GM23338 (cell line): ENCODE measurements around the gene TRIM71. TPM values are rescaled to one million over a fixed set of nuclear protein-coding genes. Genes with fewer than 3 reads are reported as not detected.

Experiments used
- ATAC-seq: fragments of 200-7000 bp; cut with Tn5 transposase; 3 replicates; pipeline ENCODE4 v1.9.1; 2020
- DNase-seq: peaks from one replicate; pipeline ENCODE4 v3.0.0-alpha.2; 2015; ENCODE audit warnings: low spot score
- H2AFZ ChIP-seq: fragments of 200-600 bp; sonication (generic); 2 replicates; pipeline ENCODE4 v1.8.0; 2016; ENCODE audit warnings: antibody characterized with exemption, mild to moderate bottlenecking, moderate library complexity
- H3F3A ChIP-seq: fragments of 200-600 bp; sonication (generic); replicated peaks from 2 replicates; pipeline ENCODE4 v1.8.0; 2017; ENCODE audit warnings: antibody characterized with exemption, mixed run types, low read depth
- H3K27ac ChIP-seq: fragments of 200-600 bp; sonication (generic); 2 replicates; pipeline ENCODE4 v1.6.1; 2016; ENCODE audit warnings: low read depth
- H3K27me3 ChIP-seq: fragments of 200-600 bp; sonication (generic); 2 replicates; pipeline ENCODE4 v1.8.0; 2016; ENCODE audit warnings: mild to moderate bottlenecking, mixed run types, moderate library complexity; ENCODE audit not compliant: insufficient read depth
- H3K36me3 ChIP-seq: fragments of 200-600 bp; sonication (generic); 2 replicates; pipeline ENCODE4 v1.8.0; 2016; ENCODE audit warnings: mild to moderate bottlenecking; ENCODE audit not compliant: insufficient read depth
- H3K4me1 ChIP-seq: fragments of 200-600 bp; sonication (generic); 2 replicates; pipeline ENCODE4 v1.8.0; 2016; ENCODE audit warnings: mild to moderate bottlenecking, moderate library complexity; ENCODE audit not compliant: insufficient read depth
- H3K4me2 ChIP-seq: fragments of 200-600 bp; sonication (generic); 2 replicates; pipeline ENCODE4 v1.7.1; 2017; ENCODE audit warnings: mixed run types
- H3K4me3 ChIP-seq: fragments of 200-600 bp; sonication (generic); 2 replicates; pipeline ENCODE4 v1.6.1; 2016; ENCODE audit warnings: mixed run types
- H3K79me2 ChIP-seq: fragments of 200-600 bp; sonication (generic); replicated peaks from 2 replicates; pipeline ENCODE4 v1.8.0; 2017; ENCODE audit warnings: mild to moderate bottlenecking; ENCODE audit not compliant: insufficient read depth
- H3K9me2 ChIP-seq: fragments of 200-600 bp; sonication (generic); 2 replicates; pipeline ENCODE4 v1.8.0; 2017; ENCODE audit not compliant: insufficient read depth
- H4K20me1 ChIP-seq: fragments of 200-600 bp; sonication (generic); replicated peaks from 2 replicates; pipeline ENCODE4 v1.8.0; 2017; ENCODE audit warnings: mild to moderate bottlenecking; ENCODE audit not compliant: insufficient read depth
- H3K27ac Mint-ChIP-seq: 2 replicates; pipeline ENCODE4 v1.8.0; 2020; ENCODE audit warnings: inconsistent platforms, mild to moderate bottlenecking, moderate library complexity, mixed read lengths
- H3K27me3 Mint-ChIP-seq: 3 replicates; pipeline ENCODE4 v1.8.0; 2022; ENCODE audit warnings: low read depth, mild to moderate bottlenecking, moderate library complexity, mixed read lengths, inconsistent platforms; ENCODE audit not compliant: insufficient read depth, poor library complexity
- H3K36me3 Mint-ChIP-seq: 3 replicates; pipeline ENCODE4 v1.8.0; 2021; ENCODE audit warnings: low read depth, mild to moderate bottlenecking, inconsistent platforms, moderate library complexity, mixed read lengths
- H3K4me1 Mint-ChIP-seq: 3 replicates; pipeline ENCODE4 v1.8.0; 2020; ENCODE audit warnings: mild to moderate bottlenecking, inconsistent platforms, mixed read lengths
- H3K4me3 Mint-ChIP-seq: 3 replicates; pipeline ENCODE4 v1.8.0; 2021; ENCODE audit warnings: moderate library complexity, mild to moderate bottlenecking, inconsistent platforms, mixed read lengths
- H3K9me3 Mint-ChIP-seq: 3 replicates; pipeline ENCODE4 v1.8.0; 2020; ENCODE audit warnings: moderate library complexity, mild to moderate bottlenecking, inconsistent platforms, mixed read lengths
- EZH2 ChIP-seq: fragments of 200-600 bp; sonication (generic); IDR thresholded peaks from one replicate; pipeline ENCODE4 v1.8.0; 2017; ENCODE audit warnings: antibody characterized with exemption, mild to moderate bottlenecking, low read depth; ENCODE audit not compliant: unreplicated experiment
- EZH2phosphoT487 ChIP-seq: fragments of 200-600 bp; sonication (generic); IDR thresholded peaks from one replicate; pipeline ENCODE4 v1.8.1; 2018; ENCODE audit warnings: antibody characterized with exemption; ENCODE audit not compliant: unreplicated experiment
- JUNB ChIP-seq: IDR thresholded peaks from one replicate; pipeline ENCODE4 v1.6.1; 2016; ENCODE audit warnings: antibody characterized with exemption; ENCODE audit not compliant: unreplicated experiment
- ZNF114 ChIP-seq: fragments of 250-450 bp; sonication (Bioruptor Pico); IDR thresholded peaks from 2 replicates; pipeline ENCODE4 v1.5.0; 2020; ENCODE audit warnings: mild to moderate bottlenecking, moderate library complexity
- ZNF331 ChIP-seq: fragments of 250-450 bp; sonication (Bioruptor Pico); IDR thresholded peaks from 2 replicates; pipeline ENCODE4 v1.5.0; 2020; ENCODE audit warnings: low read depth, mild to moderate bottlenecking, moderate library complexity
- polyA plus RNA-seq: library from polyadenylated mRNA; unstranded; fragments of >200 nt; fragmentation: Nextera tagmentation; extraction: Ambion mirVana; gene quantifications from 2 replicates; pipeline ENCODE4 v1.2.1, GENCODE V29; 2016
- total RNA-seq: library from RNA; depleted of rRNA; stranded (reverse); fragments of >200 nt; shearing (Covaris generic); gene quantifications from 2 replicates; pipeline ENCODE4 v1.2.3, GENCODE V29; 2014
- TF ChIP-seq, protein P1 (sequence below): fragments of 250-450 bp; sonication (Bioruptor Pico); IDR thresholded peaks from 2 replicates; pipeline ENCODE4 v1.5.0; 2020; ENCODE audit warnings: mild to moderate bottlenecking, moderate library complexity
- TF ChIP-seq, protein P2 (sequence below): IDR thresholded peaks from 2 replicates; pipeline ENCODE4 v1.6.1; 2016; ENCODE audit warnings: antibody characterized with exemption
- TF ChIP-seq, protein P3 (sequence below): IDR thresholded peaks from one replicate; pipeline ENCODE4 v1.6.1; 2018; ENCODE audit warnings: antibody characterized with exemption; ENCODE audit not compliant: unreplicated experiment

Gene TRIM71
- total and polyA plus RNA-seq, 2 experiments from 2014 or later: 71.5 to 346 TPM

DNA sequence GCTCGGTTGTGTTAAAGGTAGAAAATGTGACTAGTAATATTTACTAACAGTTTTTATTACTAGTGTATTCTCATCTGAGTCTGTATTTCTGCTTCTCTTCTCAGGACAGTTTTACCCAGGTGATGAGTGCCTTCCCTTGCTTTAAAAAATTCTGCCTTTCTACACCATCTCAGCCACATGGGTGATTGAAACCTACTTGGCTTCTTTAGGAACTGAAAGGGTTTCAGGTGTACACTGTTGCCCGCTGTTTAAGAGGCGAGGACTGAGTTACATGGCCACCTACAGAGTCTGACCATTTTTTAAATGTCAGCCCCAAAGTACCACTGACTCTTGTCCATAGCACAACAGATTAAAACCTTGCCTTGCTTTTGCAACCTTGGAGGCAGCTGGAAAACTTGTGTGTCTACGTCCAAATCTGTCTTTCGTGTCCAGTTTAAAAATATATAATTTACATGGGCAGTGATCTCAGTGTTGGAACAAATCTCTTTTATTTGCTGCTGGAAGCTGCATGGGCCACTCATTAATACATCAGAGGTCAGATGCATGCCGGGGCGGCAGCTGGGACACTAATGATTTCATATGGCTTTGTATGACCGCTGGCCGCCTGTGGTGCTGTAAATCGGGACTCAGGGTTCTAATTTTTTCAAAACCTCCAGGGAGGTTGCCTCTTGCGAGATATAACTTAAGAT, 44.6 kb downstream of the TRIM71 start:
- Histone ChIP-seq H3K9me2 (no peaks in the 10 kb centered on the region), H3K79me2 (peaks cover 100% of the 10 kb centered on the region), H3F3A (peaks cover 70% of the 10 kb centered on the region), H3K4me2 (peak overlapping the region; percentile 74), H3K27me3 (no peaks in the 10 kb centered on the region), H3K36me3 (peaks cover under 1% of the 10 kb centered on the region; the same call in 1 of the 2 replicates), H3K4me3 (peak overlapping the region; percentile 38), H4K20me1 (peaks cover 91% of the 10 kb centered on the region), H3K27ac (peak overlapping the region; percentile 87), H2AFZ (no peak overlapping the region), H3K4me1 (peaks cover 98% of the 10 kb centered on the region)
- peaks cover 47% of the 10 kb centered on the region; the same call in 2 of the 3 replicates for H3K36me3 Mint-ChIP-seq
- peaks cover 91% of the 10 kb centered on the region for H3K4me1 Mint-ChIP-seq
- ATAC-seq (no peak), DNase-seq (no peak)
- peak overlapping the region; percentile 53; the same call in 1 of the 2 replicates for H3K27ac Mint-ChIP-seq
- no peaks in the 10 kb centered on the region; the same call in 2 of the 3 replicates for H3K9me3 Mint-ChIP-seq
- peaks cover 64% of the 10 kb centered on the region for H3K27me3 Mint-ChIP-seq
- H3K4me3 Mint-ChIP-seq: peak overlapping the region; percentile 41; the same call in 2 of the 3 replicates
- TF ChIP-seq, protein P1, sequence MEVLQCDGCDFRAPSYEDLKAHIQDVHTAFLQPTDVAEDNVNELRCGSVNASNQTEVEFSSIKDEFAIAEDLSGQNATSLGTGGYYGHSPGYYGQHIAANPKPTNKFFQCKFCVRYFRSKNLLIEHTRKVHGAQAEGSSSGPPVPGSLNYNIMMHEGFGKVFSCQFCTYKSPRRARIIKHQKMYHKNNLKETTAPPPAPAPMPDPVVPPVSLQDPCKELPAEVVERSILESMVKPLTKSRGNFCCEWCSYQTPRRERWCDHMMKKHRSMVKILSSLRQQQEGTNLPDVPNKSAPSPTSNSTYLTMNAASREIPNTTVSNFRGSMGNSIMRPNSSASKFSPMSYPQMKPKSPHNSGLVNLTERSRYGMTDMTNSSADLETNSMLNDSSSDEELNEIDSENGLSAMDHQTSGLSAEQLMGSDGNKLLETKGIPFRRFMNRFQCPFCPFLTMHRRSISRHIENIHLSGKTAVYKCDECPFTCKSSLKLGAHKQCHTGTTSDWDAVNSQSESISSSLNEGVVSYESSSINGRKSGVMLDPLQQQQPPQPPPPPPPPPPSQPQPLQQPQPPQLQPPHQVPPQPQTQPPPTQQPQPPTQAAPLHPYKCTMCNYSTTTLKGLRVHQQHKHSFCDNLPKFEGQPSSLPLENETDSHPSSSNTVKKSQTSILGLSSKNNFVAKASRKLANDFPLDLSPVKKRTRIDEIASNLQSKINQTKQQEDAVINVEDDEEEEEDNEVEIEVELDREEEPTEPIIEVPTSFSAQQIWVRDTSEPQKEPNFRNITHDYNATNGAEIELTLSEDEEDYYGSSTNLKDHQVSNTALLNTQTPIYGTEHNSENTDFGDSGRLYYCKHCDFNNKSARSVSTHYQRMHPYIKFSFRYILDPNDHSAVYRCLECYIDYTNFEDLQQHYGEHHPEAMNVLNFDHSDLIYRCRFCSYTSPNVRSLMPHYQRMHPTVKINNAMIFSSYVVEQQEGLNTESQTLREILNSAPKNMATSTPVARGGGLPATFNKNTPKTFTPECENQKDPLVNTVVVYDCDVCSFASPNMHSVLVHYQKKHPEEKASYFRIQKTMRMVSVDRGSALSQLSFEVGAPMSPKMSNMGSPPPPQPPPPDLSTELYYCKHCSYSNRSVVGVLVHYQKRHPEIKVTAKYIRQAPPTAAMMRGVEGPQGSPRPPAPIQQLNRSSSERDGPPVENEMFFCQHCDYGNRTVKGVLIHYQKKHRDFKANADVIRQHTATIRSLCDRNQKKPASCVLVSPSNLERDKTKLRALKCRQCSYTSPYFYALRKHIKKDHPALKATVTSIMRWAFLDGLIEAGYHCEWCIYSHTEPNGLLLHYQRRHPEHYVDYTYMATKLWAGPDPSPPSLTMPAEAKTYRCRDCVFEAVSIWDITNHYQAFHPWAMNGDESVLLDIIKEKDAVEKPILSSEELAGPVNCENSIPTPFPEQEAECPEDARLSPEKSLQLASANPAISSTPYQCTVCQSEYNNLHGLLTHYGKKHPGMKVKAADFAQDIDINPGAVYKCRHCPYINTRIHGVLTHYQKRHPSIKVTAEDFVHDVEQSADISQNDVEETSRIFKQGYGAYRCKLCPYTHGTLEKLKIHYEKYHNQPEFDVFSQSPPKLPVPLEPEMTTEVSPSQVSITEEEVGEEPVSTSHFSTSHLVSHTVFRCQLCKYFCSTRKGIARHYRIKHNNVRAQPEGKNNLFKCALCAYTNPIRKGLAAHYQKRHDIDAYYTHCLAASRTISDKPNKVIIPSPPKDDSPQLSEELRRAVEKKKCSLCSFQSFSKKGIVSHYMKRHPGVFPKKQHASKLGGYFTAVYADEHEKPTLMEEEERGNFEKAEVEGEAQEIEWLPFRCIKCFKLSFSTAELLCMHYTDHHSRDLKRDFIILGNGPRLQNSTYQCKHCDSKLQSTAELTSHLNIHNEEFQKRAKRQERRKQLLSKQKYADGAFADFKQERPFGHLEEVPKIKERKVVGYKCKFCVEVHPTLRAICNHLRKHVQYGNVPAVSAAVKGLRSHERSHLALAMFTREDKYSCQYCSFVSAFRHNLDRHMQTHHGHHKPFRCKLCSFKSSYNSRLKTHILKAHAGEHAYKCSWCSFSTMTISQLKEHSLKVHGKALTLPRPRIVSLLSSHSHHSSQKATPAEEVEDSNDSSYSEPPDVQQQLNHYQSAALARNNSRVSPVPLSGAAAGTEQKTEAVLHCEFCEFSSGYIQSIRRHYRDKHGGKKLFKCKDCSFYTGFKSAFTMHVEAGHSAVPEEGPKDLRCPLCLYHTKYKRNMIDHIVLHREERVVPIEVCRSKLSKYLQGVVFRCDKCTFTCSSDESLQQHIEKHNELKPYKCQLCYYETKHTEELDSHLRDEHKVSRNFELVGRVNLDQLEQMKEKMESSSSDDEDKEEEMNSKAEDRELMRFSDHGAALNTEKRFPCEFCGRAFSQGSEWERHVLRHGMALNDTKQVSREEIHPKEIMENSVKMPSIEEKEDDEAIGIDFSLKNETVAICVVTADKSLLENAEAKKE (CRISPR knock-in tag): no peak
- TF ChIP-seq ZNF114 (CRISPR knock-in tag) (no peak), EZH2 (no peak), ZNF331 (CRISPR knock-in tag) (no peak), JUNB (no peak), EZH2phosphoT487 (no peak)
- TF ChIP-seq, protein P2, sequence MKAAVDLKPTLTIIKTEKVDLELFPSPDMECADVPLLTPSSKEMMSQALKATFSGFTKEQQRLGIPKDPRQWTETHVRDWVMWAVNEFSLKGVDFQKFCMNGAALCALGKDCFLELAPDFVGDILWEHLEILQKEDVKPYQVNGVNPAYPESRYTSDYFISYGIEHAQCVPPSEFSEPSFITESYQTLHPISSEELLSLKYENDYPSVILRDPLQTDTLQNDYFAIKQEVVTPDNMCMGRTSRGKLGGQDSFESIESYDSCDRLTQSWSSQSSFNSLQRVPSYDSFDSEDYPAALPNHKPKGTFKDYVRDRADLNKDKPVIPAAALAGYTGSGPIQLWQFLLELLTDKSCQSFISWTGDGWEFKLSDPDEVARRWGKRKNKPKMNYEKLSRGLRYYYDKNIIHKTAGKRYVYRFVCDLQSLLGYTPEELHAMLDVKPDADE: no peak
- TF ChIP-seq, protein P3, sequence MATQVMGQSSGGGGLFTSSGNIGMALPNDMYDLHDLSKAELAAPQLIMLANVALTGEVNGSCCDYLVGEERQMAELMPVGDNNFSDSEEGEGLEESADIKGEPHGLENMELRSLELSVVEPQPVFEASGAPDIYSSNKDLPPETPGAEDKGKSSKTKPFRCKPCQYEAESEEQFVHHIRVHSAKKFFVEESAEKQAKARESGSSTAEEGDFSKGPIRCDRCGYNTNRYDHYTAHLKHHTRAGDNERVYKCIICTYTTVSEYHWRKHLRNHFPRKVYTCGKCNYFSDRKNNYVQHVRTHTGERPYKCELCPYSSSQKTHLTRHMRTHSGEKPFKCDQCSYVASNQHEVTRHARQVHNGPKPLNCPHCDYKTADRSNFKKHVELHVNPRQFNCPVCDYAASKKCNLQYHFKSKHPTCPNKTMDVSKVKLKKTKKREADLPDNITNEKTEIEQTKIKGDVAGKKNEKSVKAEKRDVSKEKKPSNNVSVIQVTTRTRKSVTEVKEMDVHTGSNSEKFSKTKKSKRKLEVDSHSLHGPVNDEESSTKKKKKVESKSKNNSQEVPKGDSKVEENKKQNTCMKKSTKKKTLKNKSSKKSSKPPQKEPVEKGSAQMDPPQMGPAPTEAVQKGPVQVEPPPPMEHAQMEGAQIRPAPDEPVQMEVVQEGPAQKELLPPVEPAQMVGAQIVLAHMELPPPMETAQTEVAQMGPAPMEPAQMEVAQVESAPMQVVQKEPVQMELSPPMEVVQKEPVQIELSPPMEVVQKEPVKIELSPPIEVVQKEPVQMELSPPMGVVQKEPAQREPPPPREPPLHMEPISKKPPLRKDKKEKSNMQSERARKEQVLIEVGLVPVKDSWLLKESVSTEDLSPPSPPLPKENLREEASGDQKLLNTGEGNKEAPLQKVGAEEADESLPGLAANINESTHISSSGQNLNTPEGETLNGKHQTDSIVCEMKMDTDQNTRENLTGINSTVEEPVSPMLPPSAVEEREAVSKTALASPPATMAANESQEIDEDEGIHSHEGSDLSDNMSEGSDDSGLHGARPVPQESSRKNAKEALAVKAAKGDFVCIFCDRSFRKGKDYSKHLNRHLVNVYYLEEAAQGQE: no peak
